ENCODE results near the gene ABCA6.
"Not testable (repeated sequence)": the region's sequence is repeated elsewhere in the genome, so short reads cannot be mapped to it uniquely, and the experiment has no call there.

The ABCA6 gene

DNA sequence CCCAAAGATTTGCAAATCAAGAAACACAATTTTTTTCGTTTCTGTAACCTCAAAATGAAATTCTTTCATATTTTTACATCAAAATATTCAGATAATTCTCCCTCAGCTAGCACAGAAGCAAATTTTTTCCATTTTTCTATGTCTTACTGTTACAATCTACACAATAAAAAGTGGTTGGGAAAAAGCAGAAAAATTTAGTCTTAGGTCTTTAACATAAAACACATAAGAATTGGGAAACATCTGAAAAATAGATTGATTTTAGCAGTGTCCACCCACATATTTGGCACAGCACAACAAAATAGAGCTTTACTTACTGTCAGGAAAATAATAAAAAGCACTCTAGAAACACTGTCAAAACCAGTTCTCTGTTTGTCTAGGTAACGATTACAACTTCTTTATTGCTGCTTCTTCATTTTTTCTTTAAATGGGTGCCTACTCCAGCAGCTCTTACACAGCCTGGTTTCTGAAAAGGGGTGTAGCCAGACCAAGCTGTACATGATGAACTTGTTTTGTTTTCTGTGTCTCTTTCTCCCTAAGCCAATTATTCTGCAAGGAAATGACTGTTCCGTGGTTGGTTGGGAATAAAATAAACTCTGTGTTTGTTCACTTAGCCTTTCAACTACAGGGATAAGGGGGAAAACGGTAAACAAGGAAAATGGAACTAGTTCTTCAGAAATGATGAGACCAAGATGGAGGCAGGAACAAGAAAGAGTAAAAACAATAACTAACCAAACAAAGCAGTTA is at the start of gene ABCA6:
ABCA6 (minus strand) TSS at position 465 of the 744 bp plus-strand sequence. CDS start 1,192 bp downstream, outside the sequence.
- DNase-seq = peak; percentile 23

GRCh38 chr17:69188796-69189195 is 47.1 kb upstream of the ABCA6 start:
- no peak for DNase-seq

- no peak for DNase-seq
Observed at GRCh38 chr17:69188064-69188463, 46.4 kb upstream of the ABCA6 start.

- DNase-seq = no peak
Observed at GRCh38 chr17:69187294-69187693, 45.6 kb upstream of the ABCA6 start.

- DNase-seq = peak; percentile 62
Observed at GRCh38 chr17:69179227-69179952, 37.7 kb upstream of the ABCA6 start.

GRCh38 chr17:69176457-69176795 is 34.7 kb upstream of the ABCA6 start:
- no peak for DNase-seq

GRCh38 chr17:69175625-69176456 is 34.1 kb upstream of the ABCA6 start:
- peak; percentile 91 for DNase-seq

DNA sequence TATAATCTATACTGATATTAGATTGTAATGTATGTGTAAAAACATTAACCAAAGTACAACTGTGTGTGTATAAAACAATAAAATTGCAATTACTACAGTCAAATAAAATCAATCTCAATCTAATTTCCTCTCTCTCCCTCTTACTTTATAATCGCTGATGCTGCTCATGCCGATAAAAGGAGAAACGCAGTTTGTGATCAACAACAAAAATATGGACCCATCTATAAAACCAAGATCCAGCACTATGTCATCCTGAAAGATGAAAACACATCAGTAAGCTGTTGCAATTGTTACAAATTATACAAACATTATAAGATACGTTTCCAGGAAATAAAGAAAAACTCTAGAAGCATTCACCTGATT is 33.5 kb upstream of the ABCA6 start:
- DNase-seq = no peak

DNA sequence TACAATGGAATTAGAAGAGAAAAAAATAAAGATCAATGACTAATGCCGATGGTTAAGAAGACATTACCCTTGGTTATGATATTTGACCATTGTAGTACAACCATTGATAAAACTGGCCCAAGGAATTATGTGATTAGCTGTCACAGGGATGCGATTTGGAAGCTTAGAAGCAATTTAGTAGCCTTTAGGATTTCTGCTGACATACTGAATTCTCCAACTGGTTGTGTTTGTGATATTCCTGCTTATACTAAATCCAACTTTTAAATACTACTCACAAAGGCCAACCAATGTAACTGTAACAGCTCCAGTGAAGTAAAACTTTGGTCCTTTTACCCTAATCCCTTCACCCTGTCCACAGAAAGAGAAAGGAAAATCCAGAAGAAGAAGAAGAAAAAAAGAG is 31.4 kb upstream of the ABCA6 start:
- no peak for DNase-seq

GRCh38 chr17:69170377-69170776 is 28.7 kb upstream of the ABCA6 start:
- no peak for DNase-seq

DNA sequence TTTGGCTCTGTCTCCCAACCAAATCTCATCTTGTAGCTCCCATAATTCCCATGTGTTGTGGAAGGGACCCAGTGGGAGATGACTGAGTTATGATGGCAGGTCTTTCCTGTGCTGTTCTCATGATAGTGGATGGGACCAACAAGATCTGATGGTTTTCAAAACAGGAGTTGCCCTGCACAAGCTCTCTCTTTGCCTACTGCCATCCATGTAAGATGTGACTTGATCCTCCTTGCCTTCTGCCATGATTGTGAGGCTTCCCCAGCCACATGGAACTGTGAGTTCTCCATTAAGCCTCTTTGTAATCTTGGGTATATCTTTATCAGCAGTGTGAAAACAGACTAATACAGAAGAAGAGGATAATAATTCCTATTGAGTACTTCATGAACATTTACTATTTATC is 26.9 kb upstream of the ABCA6 start:
- DNase-seq = not testable (repeated sequence)

GRCh38 chr17:69166957-69167356 is 25.3 kb upstream of the ABCA6 start:
- DNase-seq = no peak

- DNase-seq = no peak
Observed at GRCh38 chr17:69164206-69164605, 22.5 kb upstream of the ABCA6 start.

GRCh38 chr17:69159418-69159817 is 17.7 kb upstream of the ABCA6 start:
- no peak for DNase-seq

GRCh38 chr17:69154267-69154666 is 12.6 kb upstream of the ABCA6 start:
- no peak for DNase-seq

DNA sequence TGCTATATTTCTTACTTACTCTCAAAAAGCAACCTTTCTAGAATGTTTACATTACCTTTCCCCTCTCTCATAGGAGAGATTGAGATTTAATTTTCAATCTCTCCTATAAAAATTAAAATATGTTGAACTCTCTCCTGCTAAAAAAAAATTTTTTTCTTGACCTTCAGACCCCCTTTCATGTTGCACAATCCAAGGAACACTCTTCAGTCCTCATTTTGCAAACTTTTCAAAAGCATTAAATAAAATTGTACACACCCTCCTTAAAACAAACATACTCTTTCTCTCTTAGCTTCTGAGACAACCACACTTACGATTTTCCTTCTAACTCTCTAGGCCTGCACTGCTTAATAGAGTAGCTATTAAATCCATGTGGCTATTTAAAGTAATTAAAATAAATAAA is 8.6 kb upstream of the ABCA6 start:
- no peak for DNase-seq

DNA sequence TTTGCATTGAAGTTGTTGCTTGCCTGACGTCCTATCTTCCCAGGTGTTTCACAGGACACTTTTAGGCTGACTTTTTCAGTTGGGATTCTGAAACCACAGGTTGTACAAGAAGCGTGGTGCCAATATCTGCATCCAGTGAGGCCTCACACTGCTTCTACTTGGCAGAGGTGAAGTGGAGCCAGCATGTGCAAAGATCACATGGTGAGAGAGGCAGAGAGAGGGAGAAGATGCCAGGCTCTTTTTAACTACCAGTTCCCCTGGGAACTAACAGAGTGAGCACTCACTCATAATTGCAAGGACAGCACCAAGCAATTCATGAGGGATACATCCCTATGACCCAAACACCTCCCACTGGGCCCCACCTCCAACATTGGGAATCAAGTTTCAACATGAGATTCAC is 5.8 kb upstream of the ABCA6 start:
- no peak for DNase-seq

- no peak for DNase-seq
Observed at GRCh38 chr17:69144331-69145255, 2.9 kb upstream of the ABCA6 start.

DNA sequence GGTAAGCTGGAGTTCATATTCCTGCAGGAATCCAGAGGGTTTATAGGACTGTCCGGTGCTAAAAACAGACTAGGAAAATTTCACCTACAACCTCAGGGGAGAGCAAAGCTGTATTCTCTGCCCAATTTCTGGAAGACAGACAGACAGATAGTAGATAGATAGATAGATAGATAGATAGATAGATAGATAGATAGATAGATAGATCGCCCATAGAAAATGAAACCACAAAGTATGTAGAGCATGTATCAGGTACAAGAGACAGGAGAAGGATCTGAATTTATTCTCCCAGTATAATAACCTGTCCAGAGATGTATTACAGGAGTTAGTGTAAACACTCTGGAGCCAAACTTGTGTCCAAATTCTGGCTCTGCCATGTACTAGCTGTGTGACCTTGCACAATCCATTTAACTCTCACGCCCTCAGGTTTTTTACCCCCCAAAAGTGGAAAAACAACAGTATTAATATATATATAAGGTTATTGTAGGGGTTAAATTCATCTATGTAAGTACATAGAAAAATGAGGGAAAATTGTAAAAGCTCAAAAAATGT is 2.1 kb upstream of the ABCA6 start:
- DNase-seq = no peak

DNA sequence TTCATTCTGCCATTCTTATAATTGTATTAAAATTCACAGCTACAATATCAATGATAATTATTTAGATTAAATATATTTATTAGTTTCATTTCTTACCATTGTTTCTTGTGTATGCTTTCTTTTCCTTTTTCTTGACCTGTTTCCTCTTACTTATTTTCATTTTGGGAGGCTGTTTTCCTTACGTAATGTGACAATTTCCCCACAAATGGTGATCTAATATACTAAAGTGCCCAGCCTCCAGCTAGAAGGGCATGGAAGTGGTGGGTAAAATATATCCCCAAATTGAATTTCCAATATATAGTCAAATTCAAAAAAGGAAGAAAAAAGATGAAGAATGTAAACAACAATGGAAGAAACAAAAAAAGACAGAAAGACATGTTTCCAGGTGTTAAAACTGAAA is 1.5 kb upstream of the ABCA6 start:
- DNase-seq = no peak

DNA sequence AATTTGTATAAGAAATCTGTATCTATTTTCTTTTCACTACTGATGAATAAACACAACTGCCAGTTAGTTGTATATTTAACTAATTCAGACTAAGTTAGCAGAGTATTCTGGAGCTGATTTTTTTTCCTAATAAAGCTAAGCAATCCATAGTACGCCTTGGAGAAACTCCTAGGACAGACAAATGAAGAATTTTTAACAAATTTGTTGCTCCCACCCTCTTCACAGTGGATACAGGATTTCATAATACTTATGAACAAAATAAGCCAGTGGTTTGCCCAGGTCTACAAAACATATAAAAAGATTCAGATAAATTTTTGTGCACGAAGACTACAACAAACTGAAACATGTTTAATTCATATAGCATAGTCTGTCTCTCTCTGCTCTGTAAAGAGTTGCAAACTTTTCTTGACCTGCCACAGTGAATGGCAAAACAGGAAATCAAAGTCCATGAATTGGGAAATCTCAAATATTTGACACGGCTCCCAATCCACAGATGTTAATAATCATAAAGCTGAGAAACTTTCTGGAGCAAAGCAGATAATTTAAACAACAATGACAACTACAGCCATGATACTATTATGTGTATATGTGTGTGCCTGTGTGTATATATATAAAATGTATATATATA is 594 bp upstream of the ABCA6 start:
- peak; percentile 50 for DNase-seq

DNA sequence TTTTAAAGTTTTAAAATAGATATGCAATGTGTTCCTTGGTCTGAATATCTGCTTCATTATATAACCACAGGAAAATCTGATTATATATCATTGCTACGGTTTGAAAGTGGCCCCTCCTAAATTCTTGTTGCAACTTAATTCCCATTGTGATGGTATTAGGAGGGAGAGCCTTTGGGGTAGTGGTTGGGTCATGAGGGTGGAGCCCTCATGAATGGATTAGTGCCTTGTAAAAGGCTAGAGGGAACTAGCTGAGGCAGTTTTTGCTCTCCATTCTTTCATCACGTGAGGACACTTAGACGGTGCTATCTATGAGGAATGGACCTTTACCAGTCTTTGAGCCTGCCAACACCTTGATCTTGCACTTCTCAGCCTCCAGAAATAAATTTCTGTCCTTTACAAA is 7.6 kb downstream of the ABCA6 start:
- DNase-seq = no peak

All from EL (cell line).